Daoy (cell line): Measurements from ENCODE around the gene MGST1. TPM values are rescaled to one million over a fixed set of nuclear protein-coding genes. Genes with fewer than 3 reads are reported as not detected.
"Not testable (repeated sequence)": the region's sequence is repeated elsewhere in the genome, so short reads cannot be mapped to it uniquely, and the experiment has no call there.

Experiments
- DNase-seq: peaks from one replicate; pipeline ENCODE4 v3.0.0-alpha.2; 2015; ENCODE audit warnings: low read depth
- total RNA-seq: library from RNA; depleted of rRNA; stranded (reverse); fragments of >200 nt; shearing (Covaris generic); gene quantifications from 2 replicates; pipeline ENCODE4 v1.2.3, GENCODE V29; 2014; rRNA removed

The MGST1 gene
- total RNA-seq, 1 experiment from 2014 or later = 44.5 TPM

- DNase-seq = no peak
These were observed 5.0 kb downstream of the MGST1 start for GRCh38 chr12:16352481-16352880.

- DNase-seq = no peak
These were observed 11.4 kb downstream of the MGST1 start for GRCh38 chr12:16358878-16359277.

- DNase-seq = peak; percentile 78
These were observed 12.4 kb downstream of the MGST1 start for GRCh38 chr12:16359512-16360491.

- DNase-seq = no peak
These were observed 13.8 kb downstream of the MGST1 start for GRCh38 chr12:16361142-16361783.

- no peak for DNase-seq
These were observed 15.1 kb downstream of the MGST1 start for GRCh38 chr12:16362550-16362949.

GRCh38 chr12:16369156-16369555 lies 21.7 kb downstream of the MGST1 start:
- DNase-seq = no peak

- DNase-seq = no peak
These were observed 22.7 kb downstream of the MGST1 start for GRCh38 chr12:16370096-16370495.

- DNase-seq = not testable (repeated sequence)
These were observed 35.3 kb downstream of the MGST1 start for GRCh38 chr12:16382652-16383312.

DNA sequence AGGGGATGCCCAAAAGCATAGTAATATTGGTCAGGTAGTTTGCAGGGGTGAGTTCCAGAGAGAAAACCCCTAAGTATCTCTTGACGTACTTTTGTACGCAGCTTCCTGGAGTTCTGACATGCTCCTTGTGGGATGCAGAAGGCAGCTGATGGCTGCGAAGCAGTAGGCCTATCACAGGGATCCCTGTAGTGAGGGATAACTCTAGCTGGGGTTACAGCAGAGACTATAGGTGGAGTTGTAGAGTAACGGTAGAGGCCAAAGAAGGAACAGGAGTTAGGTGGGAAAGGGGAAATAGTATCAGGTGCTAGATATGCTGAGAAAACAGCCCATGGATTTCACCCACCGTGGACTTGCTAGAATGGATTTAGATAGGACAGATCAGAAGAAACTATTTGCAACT lies 37.3 kb downstream of the MGST1 start:
- no peak for DNase-seq

GRCh38 chr12:16385782-16386646 lies 38.6 kb downstream of the MGST1 start:
- peak; percentile 47 for DNase-seq

DNA sequence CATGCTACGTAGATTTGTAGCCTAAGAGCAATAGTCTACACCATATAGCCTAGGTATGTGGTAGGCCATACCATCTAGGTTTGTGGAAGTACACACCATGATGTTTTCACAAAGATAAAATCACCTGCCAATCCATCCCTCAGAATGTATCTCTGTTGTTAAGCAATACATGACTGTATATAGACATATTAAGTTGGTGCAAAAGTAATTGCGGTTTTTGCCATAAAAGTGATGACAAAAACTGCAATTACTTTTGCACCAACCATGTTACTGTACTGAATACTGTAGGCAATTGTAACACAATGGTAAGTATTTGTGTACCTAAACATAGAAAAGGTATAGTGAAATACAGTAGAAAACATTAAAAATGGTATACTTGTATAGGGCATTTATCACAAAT lies 40.5 kb downstream of the MGST1 start:
- no peak for DNase-seq

GRCh38 chr12:16389594-16389993 lies 42.1 kb downstream of the MGST1 start:
- DNase-seq = peak; percentile 59

DNA sequence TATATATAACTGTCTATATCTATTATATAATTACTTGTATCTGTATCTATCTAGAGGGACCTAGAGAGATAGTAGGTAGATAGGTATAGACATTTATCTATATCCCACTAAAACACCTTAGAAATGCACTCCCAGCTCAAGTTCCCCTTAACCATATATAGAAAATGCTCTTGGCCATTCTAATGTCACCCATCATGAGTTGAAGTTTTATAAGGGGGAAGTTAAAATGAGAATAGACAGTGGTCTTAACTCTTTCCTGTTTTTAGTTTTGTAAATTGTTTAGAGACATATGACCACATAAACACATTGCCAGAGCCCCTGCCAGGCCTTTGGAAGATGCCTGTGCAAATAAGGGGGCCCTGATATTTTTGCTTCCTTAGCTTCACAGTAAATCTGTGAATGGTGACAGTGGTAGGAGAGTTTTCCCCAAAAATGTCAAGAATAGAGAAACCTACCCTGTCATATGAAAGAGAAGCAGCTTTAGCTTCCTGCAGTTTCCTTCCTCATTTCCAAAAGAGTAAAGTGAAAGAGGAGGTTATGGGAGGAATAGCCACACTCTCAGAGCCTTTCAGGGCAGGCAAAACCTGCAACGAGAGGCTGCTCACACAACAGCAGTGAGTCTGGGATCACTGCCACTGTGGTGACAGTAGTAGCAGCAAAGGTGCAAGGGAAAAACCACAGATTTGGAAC lies 45.5 kb downstream of the MGST1 start:
- no peak for DNase-seq

DNA sequence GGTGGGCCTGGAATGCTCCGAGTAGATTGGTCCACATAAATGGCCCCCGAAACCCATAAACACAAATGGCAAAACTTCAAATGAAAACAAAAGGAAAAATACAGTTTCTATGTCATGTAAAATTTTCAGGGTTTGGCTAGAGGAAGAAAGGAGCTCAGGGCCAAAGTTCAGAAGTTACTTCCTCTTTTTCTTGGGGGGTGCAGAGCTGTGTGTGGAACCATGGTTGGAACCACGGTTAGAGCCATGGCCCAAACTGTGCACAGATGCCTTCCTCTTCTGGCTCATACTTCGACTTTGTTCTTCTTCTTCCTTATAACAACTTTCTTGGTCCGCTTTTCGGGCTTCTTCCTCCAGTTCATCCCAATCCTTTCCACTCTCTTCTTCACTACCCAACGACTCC lies 51.7 kb downstream of the MGST1 start:
- no peak for DNase-seq

DNA sequence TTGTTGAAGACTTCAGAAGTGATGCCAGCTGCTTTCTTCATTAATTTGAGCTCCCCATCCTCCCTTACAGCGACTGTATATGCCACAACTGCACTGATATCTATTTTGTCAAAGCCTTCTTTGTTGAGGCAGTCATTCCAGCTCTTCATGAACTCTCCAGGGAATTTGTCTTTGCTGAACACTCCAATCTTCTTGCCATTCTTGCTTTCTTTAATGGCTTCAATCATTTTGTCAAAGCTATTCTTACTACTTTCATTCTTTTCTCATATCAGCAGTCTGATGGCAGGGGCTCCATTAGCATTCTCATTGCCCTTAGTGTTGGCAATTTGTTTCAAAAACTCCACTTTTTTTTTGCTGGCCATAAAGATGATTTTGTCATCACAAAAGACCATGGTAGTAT lies 54.4 kb downstream of the MGST1 start:
- DNase-seq = not testable (repeated sequence)

GRCh38 chr12:16407346-16407745 lies 59.9 kb downstream of the MGST1 start:
- DNase-seq = no peak

Other genes starting within 250 kb of the MGST1 start
- not detected in 2 replicates for gene SLC15A5, start 70.0 kb upstream of the MGST1 start, total RNA-seq